ENCODE results near the gene KLF15.

KLF15 gene

GRCh38 chr3:126376444-126376843, 19.2 kb upstream of the KLF15 start:
- TF ChIP-seq CTCF (IDR thresholded peaks at IDR 0.05) = no peak
- H3K27ac ChIP-seq = no peak overlapping the region
- no peak for DNase-seq
- no peaks in the 10 kb centered on the region for H3K4me1 ChIP-seq
- H3K36me3 ChIP-seq = no peaks in the 10 kb centered on the region
- intact Hi-C loops (cut with DNase I; ENCODE audit: low total_unique reads) = loop anchor here (10.0 kb wide), 1 partner anchor 452 kb away; no protein-coding TSS in a partner anchor
- H3K9me3 ChIP-seq = no peaks in the 10 kb centered on the region
- H3K27me3 ChIP-seq = peaks cover 0 to 7% of the 10 kb centered on the region in 2 donors
- H3K4me3 ChIP-seq = no peak overlapping the region

GRCh38 chr3:126375835-126376331, 18.7 kb upstream of the KLF15 start:
- intact Hi-C loops (cut with DNase I; ENCODE audit: low total_unique reads) = loop anchor here (10.0 kb wide), 1 partner anchor 451 kb away; no protein-coding TSS in a partner anchor
- Histone ChIP-seq H3K4me1 (no peaks in the 10 kb centered on the region), H3K4me3 (no peak overlapping the region), H3K27me3 (peaks cover 0 to 7% of the 10 kb centered on the region in 2 donors), H3K9me3 (no peaks in the 10 kb centered on the region), H3K36me3 (no peaks in the 10 kb centered on the region), H3K27ac (no peak overlapping the region)
- DNase-seq = peak in 1 of 2 donors; percentile 61
- TF ChIP-seq CTCF (IDR thresholded peaks at IDR 0.05) = no peak

GRCh38 chr3:126373682-126374601, 16.7 kb upstream of the KLF15 start:
- Histone ChIP-seq H3K27ac (no peak overlapping the region), H3K27me3 (no peaks in the 10 kb centered on the region), H3K4me1 (no peaks in the 10 kb centered on the region), H3K36me3 (no peaks in the 10 kb centered on the region), H3K4me3 (no peak overlapping the region), H3K9me3 (no peaks in the 10 kb centered on the region)
- intact Hi-C loops (cut with DNase I; ENCODE audit: low total_unique reads) = loop anchor here (10.0 kb wide), 1 partner anchor 449 kb away; no protein-coding TSS in a partner anchor
- DNase-seq = peak in 1 of 2 donors; percentile 64
- TF ChIP-seq CTCF (IDR thresholded peaks at IDR 0.05) = no peak

- H3K36me3 ChIP-seq = no peaks in the 10 kb centered on the region
- no peaks in the 10 kb centered on the region for H3K9me3 ChIP-seq
- no peaks in the 10 kb centered on the region for H3K4me1 ChIP-seq
- no peak overlapping the region for H3K4me3 ChIP-seq
- no peaks in the 10 kb centered on the region for H3K27me3 ChIP-seq
- peak in 1 of 2 donors; percentile 39 for DNase-seq
- no peak for TF ChIP-seq CTCF (IDR thresholded peaks at IDR 0.05)
- H3K27ac ChIP-seq = no peak overlapping the region
- intact Hi-C loops (cut with DNase I; ENCODE audit: low total_unique reads) = loop anchor here (10.0 kb wide), 1 partner anchor 448 kb away; no protein-coding TSS in a partner anchor
These were observed 16.0 kb upstream of the KLF15 start for GRCh38 chr3:126373146-126373613.

GRCh38 chr3:126372413-126373145, 15.4 kb upstream of the KLF15 start:
- H3K9me3 ChIP-seq = no peaks in the 10 kb centered on the region
- H3K27me3 ChIP-seq = no peaks in the 10 kb centered on the region
- no peak overlapping the region for H3K27ac ChIP-seq
- H3K4me3 ChIP-seq = no peak overlapping the region
- DNase-seq = peak in 1 of 2 donors; percentile 61
- intact Hi-C loops (cut with DNase I; ENCODE audit: low total_unique reads) = loop anchor here (10.0 kb wide), 1 partner anchor 448 kb away; no protein-coding TSS in a partner anchor
- TF ChIP-seq CTCF (IDR thresholded peaks at IDR 0.05) = no peak
- no peaks in the 10 kb centered on the region for H3K36me3 ChIP-seq
- H3K4me1 ChIP-seq = no peaks in the 10 kb centered on the region

Measured in tibial artery (tissue), 4 donors.